Hematopoietic multipotent progenitor cell treated with erythropoietin and hydrocortisone succinate and interleukin-3 and kit ligand, for 8 days (in vitro differentiated cells): ENCODE measurements around the gene RNASE3.
"Not testable (repeated sequence)": the region's sequence is repeated elsewhere in the genome, so short reads cannot be mapped to it uniquely, and the experiment has no call there.

Experiments
- DNase-seq: peaks from one replicate; pipeline ENCODE4 v3.0.0-alpha.2; 2015

The RNASE3 gene

GRCh38 chr14:20891126-20891825 is at the start of gene RNASE3:
Gene RNASE3, plus strand, starts transcription at chr14:20891385. Its CDS starts 302 bp downstream, at chr14:20891687.
- not testable (repeated sequence) for DNase-seq

- DNase-seq: no peak
Observed at GRCh38 chr14:20846560-20846959, 44.6 kb upstream of the RNASE3 start.

- DNase-seq: no peak
Observed at GRCh38 chr14:20848316-20848954, 42.8 kb upstream of the RNASE3 start.

- no peak for DNase-seq
Observed at GRCh38 chr14:20848955-20849570, 42.1 kb upstream of the RNASE3 start.

GRCh38 chr14:20853042-20853441 is 38.1 kb upstream of the RNASE3 start:
- DNase-seq: no peak

GRCh38 chr14:20855652-20856291 is 35.4 kb upstream of the RNASE3 start:
- DNase-seq: peak; percentile 92

GRCh38 chr14:20857207-20857606 is 34.0 kb upstream of the RNASE3 start:
- no peak for DNase-seq

- DNase-seq: peak; percentile 78
Observed at GRCh38 chr14:20857630-20858261, 33.4 kb upstream of the RNASE3 start.

- DNase-seq: no peak
Observed at GRCh38 chr14:20866194-20866593, 25.0 kb upstream of the RNASE3 start.

GRCh38 chr14:20866963-20867362 is 24.2 kb upstream of the RNASE3 start:
- peak; percentile 43 for DNase-seq

GRCh38 chr14:20873370-20874177 is 17.6 kb upstream of the RNASE3 start:
- DNase-seq: peak; percentile 83

- no peak for DNase-seq
Observed at GRCh38 chr14:20877016-20877415, 14.2 kb upstream of the RNASE3 start.

GRCh38 chr14:20878695-20879094 is 12.5 kb upstream of the RNASE3 start:
- no peak for DNase-seq

- DNase-seq: peak; percentile 43
Observed at GRCh38 chr14:20881229-20881628, 10.0 kb upstream of the RNASE3 start.

GRCh38 chr14:20882787-20883186 is 8.4 kb upstream of the RNASE3 start:
- DNase-seq: not testable (repeated sequence)

- not testable (repeated sequence) for DNase-seq
Observed at GRCh38 chr14:20888411-20888810, 2.8 kb upstream of the RNASE3 start.

- DNase-seq: not testable (repeated sequence)
Observed at GRCh38 chr14:20895322-20895721, 4.1 kb downstream of the RNASE3 start.

GRCh38 chr14:20904393-20905029 is 13.3 kb downstream of the RNASE3 start:
- DNase-seq: no peak

- DNase-seq: no peak
Observed at GRCh38 chr14:20905676-20906075, 14.5 kb downstream of the RNASE3 start.

- DNase-seq: no peak
Observed at GRCh38 chr14:20907214-20907613, 16.0 kb downstream of the RNASE3 start.

- DNase-seq: not testable (repeated sequence)
Observed at GRCh38 chr14:20910822-20911221, 19.6 kb downstream of the RNASE3 start.
